NCI-H460 (cell line): Measurements from ENCODE around the gene B3GNT9. TPM values are rescaled to one million over a fixed set of nuclear protein-coding genes. Genes with fewer than 3 reads are reported as not detected.

ENCODE experiments used
- DNase-seq: peaks from one replicate; pipeline ENCODE4 v3.0.0-alpha.2; 2016; ENCODE audit warnings: low read depth; ENCODE audit errors: extremely low read depth
- total RNA-seq: library from RNA; depleted of rRNA; stranded (reverse); fragments of >200 nt; shearing (Covaris generic); gene quantifications from 2 replicates; pipeline ENCODE4 v1.2.3, GENCODE V29; 2014

Gene B3GNT9
- total RNA-seq, 1 experiment from 2014 or later = 14.2 TPM

GRCh38 chr16:67186550-67186950 is 35.8 kb upstream of the B3GNT9 start:
- DNase-seq = no peak

GRCh38 chr16:67185651-67186134 is 34.9 kb upstream of the B3GNT9 start:
- DNase-seq = no peak

DNA sequence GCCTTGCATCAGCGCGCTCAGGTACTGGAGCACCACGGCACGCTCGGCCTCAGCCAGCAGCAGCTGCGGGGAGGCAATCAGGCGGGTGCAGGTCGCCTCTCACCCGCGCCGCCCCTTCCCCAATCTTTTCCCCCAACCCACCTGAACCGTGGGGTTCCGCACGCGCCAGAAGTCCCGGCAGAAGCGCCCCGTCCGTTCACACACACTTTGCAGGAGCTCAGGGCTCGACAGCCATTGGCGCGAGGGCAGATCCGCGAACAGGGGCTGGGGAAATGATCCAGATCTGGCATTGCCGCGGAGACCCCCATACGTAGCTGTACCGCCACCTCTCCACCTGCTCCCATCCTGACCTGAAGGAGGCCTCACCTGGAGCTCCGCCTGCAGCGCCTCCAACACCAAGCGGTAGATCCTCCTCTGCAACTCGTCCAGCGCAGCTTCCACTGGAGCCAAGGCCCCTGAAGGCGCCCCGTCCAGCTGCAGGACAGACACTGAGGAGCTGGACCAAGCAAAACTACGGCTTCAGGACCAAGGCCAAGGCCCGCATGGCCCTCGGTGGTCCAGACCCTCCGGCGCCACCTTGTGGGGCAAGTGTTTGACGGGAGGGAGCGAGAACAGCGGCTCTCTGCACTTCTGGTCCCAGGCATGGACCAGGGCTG is 34.3 kb upstream of the B3GNT9 start:
- DNase-seq = peak; percentile 92

- DNase-seq = no peak
Measured at GRCh38 chr16:67184453-67184994, 33.7 kb upstream of the B3GNT9 start.

DNA sequence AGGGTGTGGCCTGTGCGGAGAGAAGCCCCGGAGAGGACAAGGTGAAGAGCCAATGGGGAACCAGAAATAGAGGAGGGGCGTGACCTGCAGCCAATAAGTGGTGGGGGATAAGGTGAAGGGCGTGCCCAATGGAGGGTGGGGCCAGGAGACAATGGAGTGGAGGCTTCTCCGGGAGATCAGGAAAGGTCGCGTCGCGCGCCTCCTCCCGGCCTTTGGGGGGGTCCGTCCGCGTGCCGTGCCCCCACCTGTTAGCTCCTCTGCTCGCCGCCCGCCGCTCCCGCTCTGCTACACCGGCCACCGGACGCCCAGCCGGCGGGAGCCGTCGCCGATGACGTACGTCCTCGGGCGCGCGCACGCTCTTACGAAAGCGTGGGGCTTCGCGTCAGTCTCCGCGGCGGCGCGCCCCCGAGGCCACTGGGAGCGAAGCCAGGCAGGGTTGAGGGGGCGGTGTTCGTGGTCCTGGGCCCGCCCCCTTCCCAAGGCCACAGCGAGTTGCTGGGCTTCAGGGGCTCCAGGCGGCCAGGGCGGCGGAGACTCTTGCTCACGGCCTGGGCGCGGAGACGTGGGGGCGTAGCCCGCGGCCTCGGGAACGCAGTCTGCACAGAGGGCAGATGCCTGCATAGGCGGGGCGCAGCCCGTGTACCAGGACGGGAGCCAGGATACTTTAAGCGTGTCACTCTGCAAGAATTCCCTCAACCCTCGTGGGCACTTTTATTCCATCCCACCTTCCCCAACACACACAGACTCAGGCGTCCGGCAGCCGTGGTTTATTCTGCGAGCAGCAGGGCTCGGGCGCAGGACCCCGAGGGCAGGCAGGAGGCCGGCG is 33.0 kb upstream of the B3GNT9 start, which contains the start of gene MATCAP1:
Gene MATCAP1, minus strand, starts transcription at position 337 of the 826 bp plus-strand sequence. CDS start 3,353 bp downstream, outside the sequence.
- peak; percentile 99 for DNase-seq

DNA sequence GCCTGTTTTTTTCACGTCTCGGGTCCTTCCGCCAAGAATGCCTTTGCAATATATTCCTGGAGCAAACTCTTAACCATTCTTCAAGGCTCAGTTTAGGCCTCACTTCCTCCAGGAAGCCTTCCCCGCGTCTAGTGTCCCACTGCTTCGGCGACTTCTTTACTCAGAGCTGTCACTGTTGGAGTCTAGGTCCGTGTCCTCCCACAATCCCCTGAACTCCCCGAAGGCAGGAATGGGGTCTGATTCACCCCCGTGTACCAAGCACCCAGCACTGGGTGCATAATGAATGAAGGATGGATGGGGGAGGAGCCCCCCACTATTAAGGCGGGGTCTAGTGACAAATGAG is 32.5 kb upstream of the B3GNT9 start:
- DNase-seq = no peak

GRCh38 chr16:67182288-67182687 is 31.5 kb upstream of the B3GNT9 start:
- no peak for DNase-seq

DNA sequence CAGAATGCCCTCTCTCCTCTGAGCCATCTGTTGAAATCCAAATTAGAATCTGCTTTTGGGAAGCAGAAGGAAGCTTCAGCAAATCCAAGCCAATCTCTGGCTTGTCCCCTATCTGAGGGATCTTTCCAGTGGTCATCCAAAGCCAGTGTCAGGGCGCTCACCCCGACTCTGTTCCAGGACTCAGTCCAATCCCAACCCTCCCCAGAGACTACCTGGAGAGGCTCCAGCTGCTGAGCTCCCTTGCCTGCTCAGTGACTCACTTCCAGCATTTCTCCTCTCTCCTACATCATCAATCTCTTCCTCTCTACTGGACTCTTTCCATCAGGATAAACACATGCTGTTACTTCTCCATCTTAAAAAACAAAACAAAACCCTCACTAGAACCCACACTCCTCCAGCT is 30.5 kb upstream of the B3GNT9 start:
- DNase-seq = no peak

- no peak for DNase-seq
Measured at GRCh38 chr16:67180166-67180565, 29.4 kb upstream of the B3GNT9 start.

DNA sequence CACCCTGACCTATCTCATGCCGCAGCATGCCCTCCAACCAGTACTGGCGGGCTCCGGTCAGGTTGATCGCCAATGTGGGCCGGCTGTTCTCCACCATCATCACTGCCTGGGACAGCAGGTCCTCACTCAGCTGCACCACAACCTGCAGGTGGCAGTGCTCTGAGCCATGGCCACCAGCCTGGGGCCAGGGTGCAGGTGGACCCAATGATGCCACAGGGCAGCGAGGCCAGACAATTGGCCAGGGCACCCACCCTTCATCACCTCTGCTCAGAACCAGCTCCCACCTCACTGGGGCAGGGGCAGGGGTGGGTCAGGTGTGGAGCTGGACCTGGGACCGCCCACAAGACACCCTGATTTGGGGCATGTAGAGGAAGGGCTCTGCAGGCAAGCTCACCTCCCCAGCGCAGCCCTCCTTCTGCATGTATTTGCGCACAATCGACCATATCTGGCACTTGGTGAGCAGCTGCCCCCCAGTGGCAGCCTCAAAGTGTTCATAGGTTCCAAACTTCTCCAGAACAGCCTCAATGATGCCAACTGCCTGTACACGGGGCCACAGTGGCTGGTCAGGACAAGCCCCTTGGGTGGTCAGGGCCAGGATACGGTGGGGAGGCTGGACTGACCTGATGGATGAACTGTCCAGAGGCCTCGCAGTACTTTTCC is 28.8 kb upstream of the B3GNT9 start:
- no peak for DNase-seq

DNA sequence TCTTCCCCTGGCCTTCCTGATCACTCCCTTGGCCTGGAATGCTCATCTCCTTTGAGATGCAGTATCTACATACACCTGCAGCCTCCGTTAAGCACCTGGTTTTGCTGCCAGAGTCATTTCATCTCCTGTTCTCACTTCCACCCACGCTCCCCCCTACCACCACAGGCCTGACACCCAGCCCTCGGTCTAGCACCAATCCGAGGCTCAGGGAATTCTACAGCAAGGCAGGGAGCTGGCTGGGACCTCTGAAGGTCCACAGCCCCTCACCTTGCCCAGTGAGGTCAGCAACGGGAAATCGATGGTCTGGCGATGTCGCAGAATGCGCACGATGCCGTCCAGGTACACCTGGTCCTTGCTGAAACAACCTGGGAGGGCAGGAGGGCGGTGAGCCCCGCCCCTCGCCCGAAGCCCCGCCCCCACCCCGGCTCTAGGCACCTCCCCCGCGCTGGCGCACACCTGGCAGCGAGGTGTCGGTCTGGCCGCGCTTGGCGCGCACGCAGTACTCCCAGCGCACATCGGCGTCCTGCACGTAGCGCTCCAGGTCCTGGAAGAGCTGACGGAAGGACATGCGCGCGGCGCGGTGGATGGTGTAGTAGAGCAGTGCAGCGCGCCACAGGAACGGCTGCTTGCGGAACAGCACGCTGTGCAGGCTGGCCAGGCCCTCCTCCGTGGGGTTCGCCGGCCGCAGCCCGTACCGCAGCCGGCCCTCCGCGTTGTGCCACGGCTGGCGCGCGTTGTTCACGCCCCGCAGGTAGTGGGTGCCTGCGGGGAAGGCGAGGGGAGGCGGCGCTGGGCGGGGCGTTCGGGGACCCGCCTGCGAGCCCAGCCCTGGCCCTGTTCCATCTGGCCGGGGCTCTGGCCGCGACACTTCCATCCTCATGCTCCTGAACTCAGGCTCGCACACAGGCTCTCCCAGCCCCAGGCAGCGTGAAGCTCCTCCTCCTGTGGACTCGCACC is 27.2 kb upstream of the B3GNT9 start:
- DNase-seq = no peak

DNA sequence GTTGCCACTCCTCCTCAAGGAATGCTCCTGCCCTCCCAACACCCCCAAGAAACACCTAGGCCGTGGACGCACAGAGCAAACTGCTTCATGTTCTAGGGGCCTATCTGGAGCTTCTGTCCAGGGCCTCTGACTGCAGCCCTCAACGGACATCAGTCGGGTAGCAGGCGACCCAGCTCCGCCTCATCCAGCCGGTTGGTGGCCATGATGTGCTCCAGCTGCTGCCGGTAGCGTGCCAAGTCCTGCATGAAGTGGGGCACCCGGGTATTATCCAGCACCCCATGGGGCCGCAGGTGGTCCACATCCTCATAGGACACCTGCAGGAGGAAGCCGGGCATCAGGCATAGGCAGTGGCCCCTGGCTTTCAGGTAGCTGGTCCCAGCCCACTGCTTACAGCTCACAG is 25.9 kb upstream of the B3GNT9 start:
- DNase-seq = no peak

GRCh38 chr16:67174706-67175231 is 24.0 kb upstream of the B3GNT9 start:
- no peak for DNase-seq

DNA sequence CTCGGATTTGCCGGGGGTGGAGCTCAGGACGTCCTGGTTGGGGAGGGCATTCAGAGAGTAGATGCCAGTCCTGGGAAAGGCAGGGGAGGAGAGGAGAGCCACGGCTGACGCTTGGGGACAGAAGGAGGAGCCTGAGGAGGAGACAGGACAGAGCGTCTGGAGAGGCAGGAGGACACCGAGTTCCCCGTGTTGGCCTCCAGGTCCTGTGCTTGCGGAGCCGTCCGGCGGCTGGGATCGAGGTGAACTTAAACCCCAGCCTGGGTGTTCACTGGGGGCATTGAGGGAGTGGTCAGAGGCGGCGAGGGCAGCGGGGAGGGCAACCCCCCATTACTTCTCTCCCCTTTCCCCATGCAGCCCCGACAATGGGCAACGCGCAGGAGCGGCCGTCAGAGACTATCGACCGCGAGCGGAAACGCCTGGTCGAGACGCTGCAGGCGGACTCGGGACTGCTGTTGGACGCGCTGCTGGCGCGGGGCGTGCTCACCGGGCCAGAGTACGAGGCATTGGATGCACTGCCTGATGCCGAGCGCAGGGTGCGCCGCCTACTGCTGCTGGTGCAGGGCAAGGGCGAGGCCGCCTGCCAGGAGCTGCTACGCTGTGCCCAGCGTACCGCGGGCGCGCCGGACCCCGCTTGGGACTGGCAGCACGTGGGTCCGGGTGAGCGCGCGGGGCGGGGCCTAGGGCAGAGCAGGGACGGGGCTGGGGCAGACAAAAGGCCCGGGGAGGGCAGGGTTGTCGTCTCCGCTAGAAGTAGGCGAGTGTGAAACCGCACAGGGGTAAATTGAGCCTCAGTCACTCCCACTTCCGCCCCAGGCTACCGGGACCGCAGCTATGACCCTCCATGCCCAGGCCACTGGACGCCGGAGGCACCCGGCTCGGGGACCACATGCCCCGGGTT is 23.3 kb upstream of the B3GNT9 start:
- peak; percentile 91 for DNase-seq

GRCh38 chr16:67173323-67173722 is 22.5 kb upstream of the B3GNT9 start:
- DNase-seq = no peak

DNA sequence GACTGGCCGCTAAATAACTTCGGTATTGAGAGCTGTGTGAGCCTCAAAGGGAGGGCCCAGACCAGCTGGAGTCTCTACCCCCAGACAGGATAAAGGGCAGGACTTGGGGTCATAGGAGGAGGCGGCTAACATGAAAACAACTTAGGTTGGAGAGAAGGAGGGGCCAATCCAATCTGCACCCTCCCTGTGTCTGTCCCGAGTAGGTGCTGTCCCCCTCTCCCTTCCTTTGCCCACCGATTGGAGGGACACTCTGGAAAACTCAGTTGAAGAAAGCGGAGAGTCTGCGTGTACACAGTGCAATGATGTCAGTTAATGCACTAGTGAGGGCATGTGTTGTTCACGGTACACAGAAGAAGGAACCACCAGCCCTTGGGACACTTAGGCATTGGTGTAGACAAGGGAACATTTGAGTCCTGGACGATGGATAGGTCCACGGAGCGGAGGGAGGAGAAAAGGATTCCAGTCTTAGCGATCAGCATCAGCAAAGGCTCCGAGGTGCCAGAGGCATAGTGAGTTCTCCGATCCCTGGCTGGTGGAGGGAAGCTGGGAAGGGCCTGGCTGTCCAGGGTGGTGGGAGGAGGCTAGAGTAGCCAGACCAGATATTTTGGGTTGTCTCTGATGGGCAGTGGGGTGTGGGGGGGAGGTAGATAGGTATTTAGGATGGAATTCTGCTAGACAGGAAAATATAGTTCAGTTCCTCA is 20.3 kb upstream of the B3GNT9 start:
- no peak for DNase-seq

GRCh38 chr16:67170168-67170948 is 19.6 kb upstream of the B3GNT9 start, which contains the start of gene NOL3:
Gene NOL3 (plus strand): TSS chr16:67170538.
- peak; percentile 91 for DNase-seq
